Measurements from ENCODE around the gene SRGAP1.

The SRGAP1 gene

GRCh38 chr12:63912651-63913050 lies 68.2 kb downstream of the SRGAP1 start:
- no peak for DNase-seq

- no peak for DNase-seq
Measured at GRCh38 chr12:63913929-63914328, 69.4 kb downstream of the SRGAP1 start.

DNA sequence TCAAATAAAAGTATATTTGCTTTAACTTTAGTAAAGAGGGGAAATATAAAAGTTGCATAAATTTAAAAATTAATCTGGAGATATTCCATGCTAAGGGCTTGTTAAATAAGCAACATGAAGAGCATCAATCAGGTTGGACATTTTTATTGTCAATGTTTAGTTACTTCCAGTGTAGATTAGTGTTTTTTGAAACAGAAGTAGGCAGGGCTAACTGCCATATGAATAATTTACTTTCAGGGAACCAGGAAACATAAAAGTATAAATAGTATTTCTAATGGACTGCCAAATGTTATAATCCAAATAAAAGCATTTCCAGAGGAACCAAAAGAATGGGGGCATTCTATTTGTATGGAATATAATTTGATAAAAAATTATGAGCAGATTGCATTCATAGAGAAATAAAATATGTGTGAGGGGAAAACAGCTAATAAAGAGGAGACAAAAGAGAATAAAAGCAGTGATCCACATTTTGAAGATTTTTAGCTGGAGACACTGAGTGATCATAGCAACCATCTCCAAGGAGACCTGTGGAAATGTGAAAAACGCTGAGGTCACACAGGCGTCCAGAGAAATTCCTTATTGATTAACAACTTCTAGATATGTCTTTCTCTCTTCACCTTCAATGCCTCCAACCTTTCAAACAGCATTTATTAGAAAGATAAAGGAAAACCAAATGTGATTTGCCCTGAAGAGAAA lies 70.8 kb downstream of the SRGAP1 start:
- DNase-seq, result no peak

DNA sequence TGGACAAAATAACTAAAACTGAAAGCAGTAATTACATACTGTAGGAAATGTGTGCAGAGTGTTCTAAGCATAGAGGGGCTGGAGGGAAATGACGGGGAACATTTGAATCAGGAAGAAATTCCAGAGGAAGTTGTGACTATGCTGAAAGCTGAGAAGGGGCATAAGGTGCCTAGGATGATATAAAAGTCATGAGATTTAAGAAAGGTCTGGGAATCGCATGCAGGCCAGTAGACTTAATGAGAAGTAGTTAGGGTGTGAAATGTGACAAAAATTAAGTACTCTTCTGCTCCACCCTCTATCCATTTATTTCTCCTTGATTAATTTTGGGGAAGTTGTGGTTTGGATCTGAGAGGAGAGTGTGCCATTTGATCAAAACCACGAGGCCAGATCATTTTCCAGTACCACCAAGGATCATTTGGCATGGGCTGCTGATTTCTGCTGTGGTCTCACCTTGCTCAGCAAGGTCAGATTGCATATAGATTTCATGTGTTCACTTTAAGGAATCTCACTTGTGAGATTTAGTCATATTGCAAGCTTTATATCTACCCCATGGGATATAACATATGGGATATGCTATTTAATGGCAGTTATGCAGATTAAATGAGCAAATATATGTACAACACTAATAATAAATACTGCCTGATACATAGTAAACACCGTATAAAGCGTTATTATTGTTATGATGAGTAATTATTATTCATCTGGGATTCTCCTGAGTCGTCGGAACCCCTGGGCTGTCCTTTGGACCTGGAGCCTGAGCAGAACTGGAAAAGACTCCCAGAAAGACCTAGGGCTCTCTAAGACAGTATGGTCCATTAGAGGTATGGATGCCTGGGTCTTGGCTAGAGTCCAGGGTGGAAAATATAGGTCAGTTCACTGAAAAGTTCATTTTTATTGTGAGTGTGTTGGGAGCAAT lies 72.3 kb downstream of the SRGAP1 start:
- no peak for DNase-seq

DNA sequence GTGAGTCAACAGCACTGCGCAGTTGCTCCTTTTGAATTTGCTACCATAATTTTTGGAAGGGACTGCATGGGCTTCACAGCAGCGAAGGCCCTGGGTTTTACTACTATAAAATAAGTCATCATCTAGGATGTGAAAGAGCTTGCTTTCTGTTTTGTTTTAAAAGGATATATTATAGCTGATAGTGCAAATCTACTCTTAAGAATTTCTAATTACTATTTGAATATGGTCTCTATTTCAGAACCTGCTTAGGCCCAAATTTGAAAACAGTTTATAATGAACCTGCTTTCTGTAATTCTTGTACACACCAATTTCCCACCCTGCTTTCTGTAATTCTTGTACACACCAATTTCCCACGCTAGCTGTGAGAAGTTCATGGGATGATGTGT lies 73.0 kb downstream of the SRGAP1 start:
- no peak for DNase-seq

- no peak for DNase-seq
Measured at GRCh38 chr12:63917864-63918799, 73.6 kb downstream of the SRGAP1 start.

DNA sequence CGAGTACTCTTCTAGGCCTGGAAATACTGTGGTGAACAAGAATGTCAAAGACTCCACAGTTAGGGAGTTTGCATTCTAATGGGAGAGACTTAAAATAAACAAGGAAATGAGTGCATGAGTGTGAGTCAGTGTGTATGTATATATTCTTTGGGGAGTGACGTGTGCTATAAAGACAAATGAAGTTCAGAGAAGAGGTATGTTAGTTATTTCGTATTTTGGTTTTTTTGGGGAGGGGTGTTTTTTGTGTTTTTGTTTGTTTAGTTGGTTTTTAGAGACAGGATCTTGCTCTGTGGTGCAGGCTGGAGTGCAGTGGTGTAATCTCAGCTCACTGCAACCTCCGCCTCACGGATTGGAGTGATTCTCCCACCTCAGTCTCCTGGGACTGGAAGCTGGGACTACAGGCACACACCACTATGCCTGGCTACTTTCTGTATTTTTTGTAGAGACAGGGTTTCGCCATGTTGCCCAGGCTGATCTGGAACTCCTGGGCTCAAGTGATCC lies 74.3 kb downstream of the SRGAP1 start:
- DNase-seq, result no peak

DNA sequence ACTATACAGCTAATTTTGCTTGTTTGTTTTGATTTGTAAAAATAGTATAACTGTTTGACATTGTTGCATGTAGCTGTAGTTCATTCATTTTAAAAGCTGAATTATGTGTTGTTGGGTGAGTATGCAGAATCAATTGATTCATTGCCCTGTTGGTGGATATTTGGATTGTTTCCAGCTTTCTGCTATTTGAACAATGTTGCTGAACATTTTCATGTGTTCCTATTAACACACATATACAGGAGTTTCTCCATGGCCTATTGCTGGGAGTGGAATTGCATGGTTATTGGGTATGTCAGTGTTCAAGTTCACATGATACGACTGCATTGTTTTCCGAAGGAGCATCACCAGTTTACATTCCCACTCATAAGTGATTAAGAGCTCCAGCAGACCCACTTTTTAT lies 75.3 kb downstream of the SRGAP1 start:
- DNase-seq, result no peak

GRCh38 chr12:63921157-63921556 lies 76.7 kb downstream of the SRGAP1 start:
- no peak for DNase-seq

GRCh38 chr12:63922474-63922873 lies 78.0 kb downstream of the SRGAP1 start:
- no peak for DNase-seq

DNA sequence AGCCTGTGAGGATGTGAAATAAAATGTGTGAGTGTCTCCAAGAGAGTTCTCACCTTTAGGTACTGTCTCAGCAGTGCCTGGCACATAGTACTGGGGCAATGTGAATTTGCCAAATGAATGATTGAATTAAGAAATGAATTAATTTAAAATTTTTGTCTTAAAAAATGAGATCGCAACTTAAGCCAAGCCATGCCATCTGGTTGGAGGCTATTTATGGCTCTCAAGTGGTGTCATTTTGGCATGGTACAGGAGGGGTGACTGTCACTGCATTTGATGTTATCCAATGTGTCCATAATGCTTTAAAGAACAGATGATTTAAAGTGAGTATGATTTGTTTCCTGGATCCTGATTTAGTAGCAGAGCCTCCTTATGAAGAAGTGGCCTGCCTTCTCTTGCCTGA lies 80.3 kb downstream of the SRGAP1 start:
- no peak for DNase-seq

- no peak for DNase-seq
Measured at GRCh38 chr12:63927511-63927910, 83.0 kb downstream of the SRGAP1 start.

DNA sequence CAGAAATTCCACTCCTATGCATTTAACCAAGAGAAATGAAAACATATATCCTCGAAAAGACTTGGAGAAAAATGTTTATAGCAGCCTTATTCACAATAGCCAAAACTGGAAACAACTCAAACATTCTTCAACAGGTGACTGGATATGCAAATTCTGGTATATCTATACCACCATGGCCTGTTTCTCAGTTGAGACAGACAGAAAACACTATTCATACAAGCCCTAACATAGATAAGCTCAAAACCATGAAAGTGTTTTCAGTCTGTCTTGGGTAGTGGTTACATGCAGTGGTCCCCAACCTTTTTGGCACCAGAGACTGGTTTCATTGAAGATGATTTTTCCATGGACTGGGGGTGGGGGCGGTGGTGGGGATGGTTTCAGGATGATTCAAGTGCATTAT lies 83.8 kb downstream of the SRGAP1 start:
- DNase-seq, result no peak

GRCh38 chr12:63929426-63929825 lies 84.9 kb downstream of the SRGAP1 start:
- DNase-seq, result no peak

GRCh38 chr12:63930971-63931370 lies 86.5 kb downstream of the SRGAP1 start:
- DNase-seq, result no peak

- DNase-seq, result no peak
Measured at GRCh38 chr12:63931703-63932102, 87.2 kb downstream of the SRGAP1 start.

GRCh38 chr12:63934936-63935335 lies 90.4 kb downstream of the SRGAP1 start:
- DNase-seq, result no peak

DNA sequence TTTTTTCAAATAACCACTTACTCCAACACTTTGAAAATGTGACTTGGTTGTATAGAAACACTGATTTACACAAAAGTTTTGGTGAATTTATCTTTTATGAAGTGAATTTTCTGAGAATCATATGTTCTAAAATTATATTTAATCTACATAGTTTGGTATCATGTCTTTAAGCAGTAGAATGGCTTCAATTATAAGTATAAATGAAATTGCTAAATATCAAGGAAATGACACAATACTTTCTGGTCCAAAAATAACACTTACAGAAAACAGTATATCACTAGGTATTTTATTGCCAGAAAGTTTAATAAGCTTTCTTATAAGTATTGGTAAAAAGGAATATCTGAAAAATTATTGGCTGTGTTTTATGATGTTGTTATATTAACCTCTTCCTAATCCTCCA lies 90.9 kb downstream of the SRGAP1 start:
- no peak for DNase-seq

GRCh38 chr12:63937378-63938316 lies 93.1 kb downstream of the SRGAP1 start:
- no peak for DNase-seq

DNA sequence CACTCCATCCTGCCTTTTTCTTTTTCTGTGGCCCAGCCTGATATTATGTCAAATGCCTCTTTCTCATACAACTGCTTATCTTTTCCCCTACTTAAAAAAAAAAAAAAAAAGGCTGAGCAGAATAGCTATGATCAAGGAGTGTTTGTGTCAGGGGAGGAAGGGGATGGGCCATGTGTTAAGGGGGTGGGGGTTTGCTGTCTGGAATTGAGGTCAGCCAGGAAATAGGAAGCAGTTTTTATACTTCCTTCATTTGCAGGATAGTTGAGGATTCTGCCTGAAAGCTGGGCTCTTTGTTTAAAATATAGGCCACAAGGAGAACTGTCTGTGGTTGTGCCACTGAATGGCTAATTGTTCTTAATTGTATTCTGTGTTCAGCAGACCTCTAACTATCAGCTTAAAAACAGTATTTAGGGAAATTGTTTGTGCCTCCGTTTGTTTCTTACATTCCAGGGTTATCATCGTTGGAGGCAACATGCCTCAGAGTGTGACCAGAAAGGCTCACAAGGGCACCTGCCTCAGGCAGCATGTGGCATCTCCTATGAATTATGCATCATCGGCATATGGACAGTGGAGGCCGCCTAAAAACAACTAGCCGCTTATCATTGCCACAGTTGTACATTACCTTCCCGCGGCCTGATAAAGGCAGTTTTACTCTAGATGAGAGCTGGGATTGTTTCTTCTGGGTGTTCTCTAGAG lies 96.0 kb downstream of the SRGAP1 start:
- no peak for DNase-seq

DNA sequence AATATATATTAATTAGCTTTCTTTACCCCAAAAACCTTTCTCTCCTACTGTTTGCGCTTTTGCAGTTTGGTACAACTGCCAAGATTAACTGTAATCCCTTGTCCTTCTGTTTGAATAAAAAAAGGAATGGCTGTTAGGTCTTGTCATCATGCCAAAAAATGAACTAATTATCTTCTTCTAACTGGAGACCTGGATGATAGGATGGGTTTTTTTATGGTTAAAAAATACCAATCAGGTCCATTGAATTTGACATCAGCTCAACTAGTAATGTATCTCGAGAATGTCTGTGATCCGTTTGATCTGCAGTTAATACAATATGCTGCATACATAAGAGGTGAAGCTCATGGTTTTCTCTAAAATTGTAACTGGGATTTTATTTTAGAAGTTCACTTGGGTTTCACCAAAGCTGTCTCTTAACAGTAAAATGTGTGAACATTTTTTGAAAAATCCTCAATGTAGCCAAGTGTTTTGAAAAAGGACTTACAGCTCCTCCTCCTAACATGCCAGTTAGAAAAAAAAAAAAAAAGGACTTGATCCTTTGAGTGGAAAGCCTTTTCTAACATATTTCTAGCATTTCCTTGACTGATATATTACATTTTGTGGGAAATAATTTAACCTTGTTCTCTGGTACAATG lies 96.8 kb downstream of the SRGAP1 start:
- DNase-seq, result no peak

Measured in hematopoietic multipotent progenitor cell treated with erythropoietin and hydrocortisone succinate and interleukin-3 and kit ligand, for 8 days (in vitro differentiated cells).